NOMO-1 treated with dmso at 0.1 percent for 144 hours (cell line): ENCODE data around the gene TMEM100.

Experiments
- DNase-seq: peaks from one replicate; lab custom pipeline; 2025; ENCODE audit not compliant: unreplicated experiment; lab: John Stamatoyannopoulos, UW

TMEM100 gene

DNA sequence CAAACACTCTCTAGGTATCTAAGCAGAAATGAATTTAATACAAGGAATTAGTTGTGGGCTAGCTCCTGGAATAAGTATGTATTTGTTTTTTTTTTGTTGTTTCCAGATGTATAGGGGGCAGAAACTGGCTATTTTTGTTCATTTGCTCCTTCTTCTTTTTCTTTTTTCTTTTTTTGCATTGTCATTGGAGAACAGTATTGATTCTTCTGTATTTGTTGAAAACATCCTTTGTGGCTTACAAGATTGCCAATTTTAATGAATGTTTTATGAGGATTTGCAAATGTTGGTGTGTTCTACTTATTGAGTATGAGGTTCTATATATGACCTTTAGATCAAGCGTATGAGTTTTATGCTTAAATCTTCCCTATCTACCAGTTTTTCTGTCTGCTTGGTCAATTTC lies 22.6 kb upstream of the TMEM100 start:
- DNase-seq: no peak

DNA sequence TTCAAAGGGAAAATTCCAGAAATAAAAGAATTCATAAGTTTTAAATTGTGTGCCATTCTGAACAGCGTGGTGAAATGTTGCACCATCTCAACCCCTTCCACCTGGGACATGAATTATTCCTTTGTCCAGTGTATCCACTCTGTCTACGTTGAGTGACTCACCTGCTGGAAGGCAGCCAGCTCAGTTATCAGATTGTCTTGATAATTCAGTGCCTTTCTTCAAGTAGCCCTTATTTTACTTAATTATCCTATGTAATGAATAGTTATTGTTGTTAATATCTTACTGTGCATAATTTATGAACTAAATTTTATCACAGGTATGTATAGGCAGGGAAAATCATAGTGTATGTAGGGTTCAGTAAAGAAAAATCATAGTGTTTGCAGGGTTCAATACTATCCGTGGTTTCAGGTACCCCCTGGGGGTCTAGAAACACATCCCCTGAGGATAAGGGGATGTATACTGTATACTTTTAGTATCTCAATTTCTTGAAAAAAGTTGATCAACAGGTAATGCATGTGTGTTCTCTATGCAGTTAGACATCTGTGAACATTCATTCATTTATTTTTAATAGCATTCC lies 20.5 kb upstream of the TMEM100 start:
- DNase-seq: no peak

DNA sequence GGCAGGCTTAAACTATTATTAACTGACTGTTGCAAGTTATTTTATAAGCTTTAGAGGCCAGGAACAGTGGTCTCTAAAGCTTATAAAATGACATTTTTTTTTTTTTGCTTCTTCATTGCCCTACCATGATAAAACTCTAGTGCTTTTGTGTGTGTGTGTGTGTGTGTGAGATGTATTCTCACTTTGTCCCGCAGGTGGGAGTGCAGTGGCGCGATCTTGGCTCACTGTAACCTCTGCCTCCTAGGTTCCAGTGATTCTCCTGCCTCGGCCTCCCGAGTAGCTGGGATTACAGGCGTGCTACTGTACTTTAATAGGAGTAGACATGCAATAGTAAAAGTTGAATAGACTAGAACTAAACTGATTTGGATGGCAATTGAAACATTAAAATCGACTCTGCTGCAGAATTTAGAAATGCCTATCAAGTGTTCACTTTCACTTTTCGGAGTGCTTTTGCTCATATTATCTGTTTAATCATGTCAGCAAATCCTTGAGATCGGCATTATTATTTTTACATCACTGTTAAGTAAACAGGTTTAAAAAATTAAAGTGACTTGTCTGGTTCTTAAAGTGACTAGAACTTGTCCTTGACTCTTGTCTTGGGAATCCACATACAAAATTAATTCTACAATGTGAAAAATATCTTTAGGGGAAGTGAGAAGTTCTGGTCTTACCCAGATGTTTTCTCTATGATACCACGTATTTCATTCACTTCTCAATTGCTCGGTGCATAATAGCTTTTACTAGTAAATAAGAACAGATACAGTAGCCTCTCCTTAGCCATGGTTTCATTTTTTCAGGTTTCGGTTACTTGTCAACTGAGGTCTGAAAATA lies 19.8 kb upstream of the TMEM100 start:
- DNase-seq: no peak

DNA sequence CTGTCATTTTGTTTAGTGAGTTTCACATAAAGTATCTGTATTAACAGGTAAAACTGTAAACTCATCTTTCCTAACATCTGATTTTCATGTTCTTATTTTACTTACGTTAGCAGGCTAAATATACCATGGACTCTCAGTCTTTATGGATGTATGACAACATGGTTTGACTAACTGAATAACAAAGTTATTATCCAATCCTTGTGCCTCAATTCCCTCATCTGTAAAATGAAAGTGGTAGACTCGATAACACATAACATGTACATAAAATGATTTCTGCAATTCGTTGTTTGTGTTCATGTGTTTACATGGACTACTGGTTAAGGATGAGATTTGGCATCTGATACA lies 18.7 kb upstream of the TMEM100 start:
- no peak for DNase-seq

DNA sequence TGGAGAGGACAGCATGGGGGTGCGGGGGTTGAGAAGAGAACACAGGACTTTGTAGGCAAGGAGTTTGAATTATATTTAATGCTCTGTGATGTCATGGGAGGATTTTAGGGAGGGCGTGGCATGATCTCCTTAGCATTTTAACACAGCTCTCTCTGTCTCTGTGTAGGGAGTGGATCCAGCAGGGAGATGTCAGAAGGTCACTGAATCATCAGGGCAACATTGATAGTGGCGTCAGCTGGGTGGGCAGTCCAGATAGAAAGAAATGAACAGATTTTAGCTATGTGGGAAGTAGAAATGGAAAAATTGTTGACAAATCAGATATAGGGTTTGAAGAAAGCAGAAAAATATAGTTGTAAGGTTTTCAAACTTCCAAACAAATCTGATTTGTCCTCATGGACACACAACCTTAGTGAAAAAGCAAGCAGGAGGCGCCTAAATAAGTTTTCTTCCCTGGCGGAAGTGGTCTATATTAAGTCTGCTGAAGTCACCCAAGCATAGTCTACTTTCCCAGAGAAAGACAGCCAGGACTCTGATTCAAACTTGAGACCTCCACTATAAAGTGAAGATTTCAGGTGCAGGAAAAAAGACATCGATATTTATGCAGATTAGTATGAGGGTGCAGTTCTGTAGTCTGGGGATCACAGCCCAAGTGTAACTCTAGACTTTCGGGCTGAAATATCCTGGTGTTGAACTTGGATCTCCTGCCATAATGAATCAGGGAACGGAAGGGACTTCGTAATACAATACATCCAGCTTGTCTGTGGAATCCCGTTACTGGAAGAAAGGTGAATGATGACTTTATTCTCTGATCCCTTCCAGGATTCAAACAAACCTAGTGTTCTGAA lies 18.1 kb upstream of the TMEM100 start:
- DNase-seq: no peak

DNA sequence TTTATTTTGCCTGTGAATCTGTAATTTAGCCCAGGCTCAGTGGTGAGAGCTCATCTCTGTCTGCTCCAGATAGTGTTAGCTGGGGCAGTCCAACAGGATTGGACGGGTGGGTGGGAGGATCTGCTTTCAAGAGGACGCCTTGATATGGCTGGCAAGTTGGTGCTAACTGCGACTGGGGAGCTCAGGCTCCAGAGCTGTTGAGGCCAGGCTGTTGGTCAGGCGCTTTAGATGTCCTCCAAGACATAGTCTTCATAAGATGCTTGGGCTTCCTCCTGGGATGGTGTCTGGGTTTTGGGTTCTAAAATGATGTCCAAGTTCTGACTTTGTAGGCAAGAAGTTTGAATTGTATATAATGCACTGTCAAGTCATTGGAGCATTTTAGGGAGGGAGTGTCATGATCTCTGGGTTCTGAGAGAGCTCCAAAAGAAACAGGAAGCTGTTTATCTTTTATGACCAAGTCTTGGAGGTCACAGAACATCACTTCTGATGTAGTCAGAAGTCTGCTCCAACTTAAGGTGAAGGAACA lies 15.4 kb upstream of the TMEM100 start:
- DNase-seq: no peak

DNA sequence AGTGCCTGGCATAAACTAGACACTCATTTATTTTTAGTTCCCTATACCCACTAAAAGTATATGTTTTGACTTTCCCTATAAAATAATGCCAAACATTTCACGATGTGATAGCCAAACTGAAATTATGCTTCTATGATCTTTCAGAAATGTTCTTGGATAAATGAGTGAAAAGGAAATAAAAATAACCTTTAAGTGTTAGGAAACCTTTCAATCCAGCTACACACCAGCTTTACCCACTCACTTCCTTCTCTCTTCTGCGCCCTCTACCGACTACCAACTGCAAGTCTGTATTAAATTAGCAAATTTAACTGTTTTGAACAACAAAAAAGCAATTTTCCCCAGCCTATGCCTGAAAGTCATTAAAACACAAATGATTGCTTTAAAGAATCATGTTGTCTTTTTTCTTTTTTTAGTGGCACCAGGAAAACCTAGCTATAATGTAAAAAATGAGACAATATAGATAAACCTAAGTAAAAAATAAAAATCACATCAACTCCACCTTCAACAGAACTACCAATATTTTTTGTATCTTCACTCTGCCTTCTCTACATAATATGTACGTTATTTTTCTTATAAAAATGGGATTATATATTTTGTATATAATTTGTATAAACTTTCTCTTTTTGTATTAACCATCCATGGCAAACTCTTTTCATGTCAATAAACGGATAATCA lies 13.2 kb upstream of the TMEM100 start:
- DNase-seq: peak; percentile 15

DNA sequence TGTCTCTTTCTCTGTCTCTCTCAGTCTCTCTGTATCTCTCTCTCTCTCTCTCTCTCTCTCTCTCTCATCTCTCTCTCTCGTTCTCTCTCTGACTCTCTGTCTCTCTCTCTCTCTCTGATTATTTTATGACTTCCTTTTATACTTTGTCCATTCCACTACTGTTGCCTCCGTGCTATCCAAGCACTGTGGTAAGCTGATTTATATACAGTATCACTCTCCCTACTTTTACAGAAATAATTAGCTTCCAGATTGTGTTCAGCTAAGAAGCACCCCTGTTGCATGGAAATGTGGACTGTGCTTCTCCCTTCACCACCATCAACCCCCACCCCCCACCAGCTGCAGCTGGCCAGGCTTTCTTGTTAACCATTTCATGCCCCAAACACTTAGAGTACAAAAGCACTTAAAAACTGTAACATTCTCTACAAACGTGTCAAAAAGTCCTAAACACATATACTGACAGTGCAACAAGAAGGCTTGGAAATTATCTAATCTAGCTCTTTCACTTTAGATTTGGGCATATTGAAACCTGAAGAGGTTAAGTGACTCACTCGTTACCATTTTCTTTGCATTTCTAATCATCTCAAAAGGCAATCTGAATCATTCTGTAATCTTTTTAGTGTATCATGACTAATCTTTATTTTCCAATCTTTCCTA lies 11.6 kb upstream of the TMEM100 start:
- DNase-seq: no peak

DNA sequence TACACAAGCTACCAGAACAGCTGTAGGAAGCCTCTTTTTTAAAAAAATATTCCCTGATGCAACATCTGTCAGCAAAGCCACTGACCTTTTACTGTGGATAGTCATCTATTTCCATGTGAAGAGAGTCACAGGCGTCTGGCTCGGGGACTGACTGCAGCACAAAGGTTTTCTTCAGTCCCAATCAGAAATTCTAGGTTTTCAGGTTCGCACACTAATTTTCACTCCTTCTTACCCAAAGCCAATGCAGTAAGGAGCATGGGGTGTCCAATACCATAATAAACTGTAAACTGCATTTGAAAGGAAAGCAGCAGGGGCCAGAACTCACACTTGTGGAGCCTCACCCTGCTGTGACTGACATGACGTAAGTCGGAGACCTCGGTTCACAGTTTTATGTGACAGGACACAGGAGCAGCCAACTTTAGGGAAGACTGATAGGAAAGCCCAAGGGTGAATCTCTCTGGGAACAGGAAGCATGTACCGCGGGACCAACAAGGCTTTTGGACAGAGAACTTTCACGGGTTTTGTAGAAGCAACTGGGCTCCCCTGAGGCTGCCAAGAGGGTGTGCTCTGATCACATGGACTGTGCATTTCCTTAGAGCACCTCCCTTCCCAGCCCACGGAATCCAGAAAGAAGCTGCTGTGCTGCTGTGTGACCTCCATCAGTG lies 9.1 kb upstream of the TMEM100 start:
- no peak for DNase-seq

DNA sequence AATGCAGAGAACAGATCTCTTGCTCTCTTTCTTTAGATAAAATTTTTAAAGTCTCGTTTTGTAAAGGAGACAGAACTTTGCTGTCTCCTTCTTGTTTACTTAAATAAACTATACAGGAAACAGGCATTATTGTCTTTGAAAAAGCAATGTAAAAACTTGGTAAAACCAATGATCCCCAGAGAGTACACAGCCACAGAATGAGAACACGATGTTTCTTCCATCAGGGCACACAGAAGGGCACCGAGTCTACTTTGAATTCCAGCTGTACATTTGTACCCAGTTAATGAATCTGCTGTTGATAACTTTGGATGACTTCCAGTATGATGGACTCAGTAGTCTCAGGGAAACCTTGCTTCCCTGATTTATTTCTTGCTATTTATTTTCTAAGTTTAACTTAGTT lies 8.1 kb upstream of the TMEM100 start:
- no peak for DNase-seq

DNA sequence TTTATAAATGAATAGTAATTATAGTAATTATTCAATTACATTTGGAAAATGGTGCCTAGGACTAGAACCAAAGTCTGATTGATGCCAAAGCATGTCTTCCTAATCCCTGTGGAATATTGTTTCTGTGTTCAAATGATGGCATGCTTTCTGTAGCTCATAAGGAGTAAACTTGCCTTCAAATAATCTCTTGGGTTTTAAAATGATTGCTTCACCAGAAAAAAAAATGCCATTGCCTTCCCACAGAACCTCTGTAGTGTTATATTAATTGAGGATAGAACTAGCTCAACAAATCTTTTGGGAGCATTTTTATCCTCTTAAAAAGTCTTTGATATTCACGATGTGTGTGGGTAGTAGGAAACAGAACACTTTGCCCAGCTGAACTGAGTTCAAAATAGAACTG lies 7.7 kb upstream of the TMEM100 start:
- no peak for DNase-seq

DNA sequence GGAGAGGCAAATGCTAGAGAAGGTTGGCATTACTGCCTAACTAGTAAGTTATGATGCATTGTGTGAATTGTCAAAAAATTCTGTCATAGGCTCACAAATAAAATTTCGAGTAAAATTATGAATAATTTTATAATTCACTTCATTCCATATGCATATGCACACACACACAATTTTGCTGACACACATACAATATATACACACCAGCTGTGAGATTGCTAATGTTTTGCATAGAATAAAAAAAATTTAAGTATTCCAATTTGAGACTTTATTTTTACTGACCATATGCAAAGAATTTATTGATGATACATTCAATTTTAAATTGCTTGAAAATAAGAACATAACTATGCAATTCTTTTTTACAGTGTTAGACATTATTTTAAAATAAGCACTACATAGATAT lies 6.8 kb upstream of the TMEM100 start:
- no peak for DNase-seq

DNA sequence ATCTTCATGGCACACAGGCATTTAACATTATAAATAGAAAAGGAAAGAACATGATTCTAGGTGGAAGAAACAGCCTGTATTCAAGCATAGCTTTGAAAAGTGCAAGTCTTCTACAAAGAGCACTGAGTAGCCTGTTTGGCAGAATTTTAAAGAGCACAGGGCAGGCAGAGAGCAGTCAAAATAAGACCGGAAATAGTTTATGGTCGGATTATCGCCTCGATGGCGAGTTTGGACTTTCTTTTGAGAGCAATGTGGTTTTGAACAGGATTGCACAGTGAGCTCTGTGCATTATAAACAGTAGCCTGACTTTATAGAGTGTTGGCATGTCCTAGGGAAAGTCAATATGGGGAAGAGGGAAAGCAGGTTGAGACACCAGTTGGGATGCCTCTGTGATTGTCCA lies 6.2 kb upstream of the TMEM100 start:
- DNase-seq: no peak

DNA sequence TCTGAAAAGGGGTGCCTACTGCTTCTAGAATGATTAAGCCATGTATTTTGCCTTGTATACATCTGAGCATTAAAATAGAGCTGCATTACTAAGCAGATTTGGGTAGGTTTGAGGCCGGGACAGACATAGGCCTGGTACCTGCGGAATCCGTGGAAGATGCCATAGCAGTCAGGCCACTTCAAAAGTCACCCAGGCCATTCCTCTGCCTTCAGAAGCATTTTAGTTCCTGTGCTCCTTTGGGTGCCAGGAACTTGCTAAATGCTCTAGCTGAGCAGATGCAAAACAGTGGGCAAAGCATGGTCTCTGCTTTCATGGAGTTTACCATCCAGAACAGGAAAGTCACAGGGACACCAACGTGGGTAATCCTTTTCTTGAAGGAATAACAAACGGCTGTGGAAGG lies 5.7 kb upstream of the TMEM100 start:
- no peak for DNase-seq

DNA sequence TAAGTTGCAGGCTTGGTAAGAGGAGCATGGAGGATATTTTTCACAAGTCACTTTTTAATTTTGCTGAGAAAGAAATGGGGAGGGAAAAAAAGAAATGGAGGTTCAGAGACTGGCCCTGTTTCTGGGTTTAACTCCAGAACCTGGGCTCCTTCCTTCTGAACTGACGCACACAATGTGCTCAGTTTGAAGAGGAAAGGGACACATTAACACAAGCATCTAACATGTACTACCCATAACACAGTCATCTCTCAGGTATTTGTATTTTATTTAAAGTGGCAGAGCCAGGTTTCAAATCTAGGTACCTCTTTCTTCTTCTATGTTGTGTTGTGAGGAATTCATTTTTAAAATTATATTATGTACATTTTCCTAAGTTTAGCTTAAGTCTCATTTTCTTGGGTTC lies 5.3 kb upstream of the TMEM100 start:
- no peak for DNase-seq

DNA sequence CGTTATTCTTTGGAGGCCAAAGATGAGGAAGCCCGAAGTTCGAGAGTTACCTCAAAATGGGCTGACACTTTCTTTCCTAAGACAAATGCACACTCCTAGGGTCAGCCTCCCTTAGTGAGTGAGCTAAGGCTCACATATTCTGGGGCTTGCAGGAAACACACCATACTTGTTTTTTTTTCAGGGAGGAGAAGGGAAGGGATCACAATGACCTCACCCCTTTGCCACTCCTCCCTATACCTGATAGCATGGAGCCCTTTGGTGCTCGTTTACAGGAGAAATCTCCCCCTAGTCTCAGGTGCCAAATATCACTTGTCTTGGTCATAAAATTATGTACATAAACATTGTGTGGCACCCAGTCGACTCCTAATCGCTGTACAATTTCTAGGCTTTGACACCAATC lies 4.6 kb upstream of the TMEM100 start:
- no peak for DNase-seq

DNA sequence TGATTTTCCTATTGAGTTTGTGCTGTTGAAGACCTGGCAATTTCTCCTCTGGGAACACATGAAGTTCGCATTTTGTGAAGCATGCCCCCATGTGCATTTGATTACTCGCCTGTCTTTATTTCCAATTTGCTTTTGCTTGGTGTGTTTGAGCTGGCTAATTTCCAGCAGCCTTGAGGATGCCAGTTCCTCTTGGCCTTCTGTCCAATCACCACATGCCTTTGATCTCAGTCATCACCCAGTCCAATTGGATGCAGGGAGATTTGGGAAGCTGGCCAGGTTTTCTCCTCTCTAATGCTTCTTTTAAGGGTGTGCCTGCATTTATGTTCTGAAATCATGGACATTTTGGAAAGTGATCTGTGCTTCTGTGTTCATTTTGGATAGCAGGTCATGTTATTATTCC lies 3.8 kb upstream of the TMEM100 start:
- DNase-seq: no peak

DNA sequence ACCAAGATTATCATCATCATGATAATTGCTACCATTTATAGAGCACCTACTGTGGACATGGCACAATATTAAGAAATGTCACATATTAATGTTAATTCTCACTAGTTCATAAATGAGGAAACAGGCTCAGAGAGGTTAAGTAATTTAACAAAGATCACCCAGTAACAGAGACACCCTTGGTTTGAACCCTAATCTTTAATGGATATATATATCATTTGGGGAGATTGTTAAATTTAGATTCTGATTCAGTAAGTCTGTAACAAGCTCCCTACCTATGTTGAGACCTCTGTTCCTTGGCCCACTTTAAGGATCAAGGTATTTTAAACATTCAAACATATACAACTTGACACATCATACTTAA lies 804 bp upstream of the TMEM100 start:
- DNase-seq: no peak

DNA sequence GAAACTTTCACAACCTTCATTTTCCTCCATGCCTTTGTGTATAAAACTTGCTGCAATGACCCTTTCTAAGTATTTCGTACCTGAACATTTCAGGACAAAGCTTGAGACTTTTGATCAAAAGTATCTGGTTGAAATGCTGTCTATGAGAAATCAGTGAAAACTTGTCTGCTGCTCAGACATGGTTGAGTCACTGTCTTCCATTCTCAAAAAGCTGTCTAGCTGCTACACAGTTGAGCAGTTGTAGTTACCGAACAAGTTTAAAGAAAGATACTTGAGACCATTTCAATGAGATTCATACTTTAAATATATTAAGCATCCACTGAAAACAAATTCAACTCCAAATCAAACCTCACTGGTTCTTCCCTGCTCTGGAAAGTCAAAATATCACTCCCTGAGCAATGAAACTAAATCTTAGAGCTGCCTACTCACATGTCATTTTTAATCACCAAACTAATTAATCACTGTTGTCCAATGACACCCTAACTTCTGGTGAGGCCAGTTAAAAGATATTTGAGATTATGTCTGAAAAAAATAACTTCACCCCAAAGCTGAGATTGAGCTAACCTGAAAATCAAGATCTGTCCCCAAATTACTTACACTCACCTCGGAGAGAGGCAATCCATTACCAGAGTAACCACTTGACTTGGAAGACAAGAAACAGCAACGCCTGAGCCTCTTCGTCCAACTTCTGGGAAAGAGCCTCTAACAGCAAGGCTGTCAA lies 488 bp downstream of the TMEM100 start:
- no peak for DNase-seq
